ENCODE data around the gene KRTAP19-7.

KRTAP19-7 gene

DNA sequence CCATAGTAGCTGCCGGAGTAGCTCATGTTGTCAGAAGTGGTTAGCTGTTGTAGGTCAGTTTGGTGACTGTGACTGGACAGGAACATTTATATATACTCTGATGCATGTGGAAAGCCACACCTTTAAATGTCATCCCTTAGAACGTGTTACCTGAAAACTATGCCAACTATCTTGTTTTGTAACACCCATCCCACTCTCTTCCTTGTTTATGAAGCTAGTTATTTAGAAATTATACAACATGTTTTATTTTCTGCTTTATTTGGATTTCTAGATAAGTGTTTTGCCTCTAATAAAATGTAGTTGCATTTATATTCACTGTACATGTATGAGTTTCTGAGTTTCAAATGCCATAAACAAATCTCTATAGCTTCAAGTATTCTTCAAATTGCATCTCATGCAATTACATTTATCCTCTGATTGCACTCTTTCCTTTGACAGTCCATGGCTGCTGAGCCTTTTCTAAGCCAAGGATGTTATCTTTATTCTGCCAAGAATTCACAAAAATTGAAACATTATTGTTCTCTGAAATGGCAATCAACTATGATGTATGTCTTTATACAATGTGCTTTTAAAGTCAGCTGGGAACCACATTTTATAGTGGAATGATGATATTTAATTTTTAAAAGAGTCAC, at the start of gene KRTAP19-7:
Gene KRTAP19-7, minus strand, starts transcription at position 51 of the 632 bp plus-strand sequence. Its CDS starts 25 bp downstream, at position 26.
- DNase-seq, result no peak

DNA sequence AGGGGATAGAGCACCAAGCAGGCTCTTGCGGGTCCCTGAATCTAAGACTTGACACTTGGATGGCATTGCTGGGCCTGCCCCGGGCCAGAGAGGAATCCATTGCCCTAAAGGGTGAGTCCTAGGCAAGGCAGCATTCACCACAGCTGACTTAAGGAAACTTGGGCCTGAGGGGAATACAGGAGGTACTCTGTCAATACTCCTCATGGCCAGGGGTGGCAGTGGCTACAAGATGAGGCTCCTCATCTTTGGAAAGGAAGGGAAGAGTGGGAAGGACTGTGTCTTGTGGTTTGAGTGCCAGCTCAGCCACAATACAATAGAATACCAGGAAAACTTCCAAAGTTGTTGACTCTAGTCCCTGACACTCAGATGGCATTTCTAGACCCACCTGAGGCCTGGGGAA, 44.9 kb upstream of the KRTAP19-7 start:
- DNase-seq, result no peak

DNA sequence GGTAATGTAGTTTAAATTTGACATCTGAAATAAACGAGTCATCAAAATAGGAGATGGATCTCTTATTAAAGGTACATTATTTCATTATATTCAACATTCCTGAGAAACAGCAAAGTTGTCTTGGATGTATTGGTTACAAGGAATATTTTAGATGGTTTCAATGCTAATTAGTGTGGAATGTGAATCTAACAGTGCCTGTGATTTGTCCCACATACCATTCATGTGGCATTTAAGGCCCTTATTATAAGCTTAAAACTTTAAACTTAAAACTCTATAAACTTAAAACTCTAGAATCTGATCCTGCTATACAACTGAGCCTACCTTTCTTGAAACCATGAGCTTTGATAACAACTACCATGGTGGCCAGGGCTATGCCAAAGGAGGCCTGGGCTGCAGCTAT, 39.7 kb upstream of the KRTAP19-7 start, which contains the start of gene KRTAP22-1:
Gene KRTAP22-1, plus strand, starts transcription at position 301 of the 400 bp plus-strand sequence.
- no peak for DNase-seq

DNA sequence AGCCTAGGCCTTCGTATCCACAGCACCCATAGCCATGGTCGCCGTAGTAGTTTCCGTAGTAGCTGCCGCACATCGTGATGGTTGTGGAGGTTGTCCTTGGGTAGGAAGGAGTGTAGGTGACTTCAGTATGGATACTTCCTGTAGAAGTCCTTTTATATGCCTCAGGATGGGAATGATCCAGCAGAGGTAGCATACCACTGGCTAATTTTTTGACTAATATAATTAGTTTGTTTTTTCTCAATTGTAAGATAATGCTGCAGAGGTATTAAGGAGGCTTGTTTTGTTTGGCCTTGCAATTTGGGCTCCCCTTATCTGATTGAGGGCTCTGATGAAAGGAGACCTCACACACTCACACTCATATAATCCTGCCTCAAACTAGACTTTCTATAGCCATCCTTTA, 37.7 kb upstream of the KRTAP19-7 start, which contains the start of gene KRTAP6-2:
Gene KRTAP6-2, minus strand, starts transcription at position 101 of the 400 bp plus-strand sequence. Its CDS starts 28 bp downstream, at position 73.
- DNase-seq, result no peak

DNA sequence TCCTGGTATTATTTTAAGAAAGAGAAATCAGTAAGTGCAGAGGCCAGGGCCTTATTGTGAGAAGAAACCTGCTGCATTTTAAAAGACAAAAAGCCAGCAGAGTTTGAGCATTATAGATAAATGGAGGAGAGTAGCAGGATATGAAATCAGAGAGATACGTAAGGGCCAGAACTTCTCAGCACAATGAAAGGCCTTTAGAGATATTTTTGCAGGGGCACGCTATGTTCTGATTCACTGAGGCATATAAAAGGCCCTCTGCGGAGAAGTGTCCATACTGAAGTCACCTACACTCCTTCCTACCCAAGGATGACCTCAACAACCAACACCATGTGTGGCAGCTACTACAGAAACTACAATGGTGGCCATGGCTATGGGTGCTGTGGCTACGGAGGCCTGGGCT, 31.0 kb upstream of the KRTAP19-7 start, which contains the start of gene KRTAP6-3:
Gene KRTAP6-3, plus strand, starts transcription at position 301 of the 400 bp plus-strand sequence. Its CDS starts 6 bp downstream, at position 307.
- DNase-seq, result no peak

GRCh38 chr21:30590297-30590696, 29.2 kb upstream of the KRTAP19-7 start, which contains the start of gene KRTAP22-2:
Gene KRTAP22-2, minus strand, starts transcription at chr21:30590397.
- no peak for DNase-seq

DNA sequence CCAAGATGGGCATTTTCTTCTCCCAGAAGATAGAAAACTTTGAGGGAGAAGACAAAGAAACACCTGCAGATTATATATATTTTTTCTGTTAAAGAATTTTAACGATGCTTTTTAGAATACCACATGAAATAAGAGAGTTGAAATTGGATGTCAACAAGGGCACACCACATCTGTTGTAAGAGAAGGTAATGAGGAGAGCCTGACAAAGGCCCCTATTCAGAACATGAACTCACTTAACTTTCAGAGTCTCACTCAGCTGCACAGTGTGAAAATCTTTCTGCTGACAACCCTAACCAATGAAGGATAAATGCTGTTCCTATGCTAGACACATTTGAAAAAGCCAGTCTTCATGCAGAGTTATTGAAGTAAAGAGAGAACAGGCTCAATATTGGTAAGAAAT, 21.8 kb upstream of the KRTAP19-7 start:
- DNase-seq, result no peak

DNA sequence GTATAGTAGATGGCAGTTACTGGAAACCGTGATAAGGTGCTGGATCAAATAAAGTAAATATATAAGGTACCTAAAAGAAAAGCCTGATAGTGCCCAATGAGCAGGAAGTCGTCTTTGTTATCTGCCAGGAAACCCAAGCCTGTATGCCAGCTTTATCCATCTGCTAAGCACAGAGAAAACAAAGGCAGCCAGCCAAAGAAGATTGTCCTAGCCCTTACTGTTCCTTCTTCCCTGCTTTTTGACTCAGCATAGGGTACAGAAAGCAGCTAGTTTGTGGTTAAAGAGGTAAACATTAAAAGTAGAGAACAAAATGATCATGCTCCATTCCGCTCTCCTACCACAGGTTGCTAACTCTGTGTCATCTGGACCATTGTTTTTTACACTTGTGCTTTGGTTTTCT, 19.0 kb upstream of the KRTAP19-7 start:
- no peak for DNase-seq

- DNase-seq, result no peak
Observed at GRCh38 chr21:30579346-30579745, 18.2 kb upstream of the KRTAP19-7 start.

- DNase-seq, result no peak
Observed at GRCh38 chr21:30577766-30578165, 16.7 kb upstream of the KRTAP19-7 start.

- DNase-seq, result no peak
Observed at GRCh38 chr21:30567617-30568016, 6.5 kb upstream of the KRTAP19-7 start.

DNA sequence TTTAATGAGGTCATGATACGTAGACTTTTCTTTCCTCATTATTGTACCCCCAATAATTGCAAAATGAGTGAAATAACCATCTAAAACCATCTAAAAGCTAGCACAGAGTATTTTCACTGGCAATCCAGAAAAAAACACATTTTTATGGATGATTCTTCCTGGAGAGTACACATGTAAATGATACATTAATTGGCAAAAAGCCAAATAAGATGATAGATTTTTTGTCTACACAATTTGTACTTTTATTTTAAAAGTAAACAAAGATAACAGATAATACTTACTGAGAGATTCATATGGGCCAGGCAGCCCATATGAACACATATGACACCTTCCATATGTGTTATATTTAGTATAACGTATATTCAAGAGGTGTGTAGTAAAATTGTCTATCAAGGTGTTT, 2.5 kb upstream of the KRTAP19-7 start:
- no peak for DNase-seq

DNA sequence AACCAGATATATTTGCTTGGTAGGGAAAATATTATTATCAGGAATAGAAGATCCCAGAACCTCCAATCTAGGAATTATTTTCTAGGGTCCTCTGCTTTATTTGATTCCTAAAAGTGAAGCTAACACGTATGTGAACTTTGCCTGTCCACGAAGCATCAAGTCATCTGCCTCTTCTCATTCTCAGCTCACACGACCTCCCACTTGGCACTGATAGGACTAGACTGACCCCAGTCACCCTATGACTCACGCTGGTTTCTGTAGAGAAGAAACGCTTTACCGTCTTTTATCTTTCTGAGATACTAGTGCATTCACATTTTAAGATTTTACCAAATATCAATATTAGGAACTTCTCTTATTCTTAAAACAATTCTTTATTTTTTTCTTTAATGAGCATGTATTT, 2.0 kb upstream of the KRTAP19-7 start:
- no peak for DNase-seq

DNA sequence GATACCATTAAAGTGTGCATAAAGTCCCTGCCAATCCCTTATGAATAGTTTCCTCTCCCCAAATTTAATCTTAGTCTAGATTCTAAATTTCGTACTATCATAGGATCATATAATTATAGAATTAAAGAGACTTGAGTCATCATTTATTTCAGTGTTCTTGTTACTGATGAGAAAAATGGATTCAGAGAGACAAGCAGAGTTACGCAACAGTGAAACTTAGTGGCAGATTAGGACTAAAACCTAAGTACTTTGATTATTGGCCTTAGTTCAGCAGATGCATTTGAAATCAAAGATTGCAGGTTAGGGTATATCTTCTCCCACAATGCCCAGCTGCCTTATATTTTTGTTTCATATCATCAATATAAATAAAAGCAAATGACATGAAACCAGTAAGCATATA, 843 bp upstream of the KRTAP19-7 start:
- no peak for DNase-seq

GRCh38 chr21:30555095-30555494, 6.0 kb downstream of the KRTAP19-7 start:
- DNase-seq, result no peak

DNA sequence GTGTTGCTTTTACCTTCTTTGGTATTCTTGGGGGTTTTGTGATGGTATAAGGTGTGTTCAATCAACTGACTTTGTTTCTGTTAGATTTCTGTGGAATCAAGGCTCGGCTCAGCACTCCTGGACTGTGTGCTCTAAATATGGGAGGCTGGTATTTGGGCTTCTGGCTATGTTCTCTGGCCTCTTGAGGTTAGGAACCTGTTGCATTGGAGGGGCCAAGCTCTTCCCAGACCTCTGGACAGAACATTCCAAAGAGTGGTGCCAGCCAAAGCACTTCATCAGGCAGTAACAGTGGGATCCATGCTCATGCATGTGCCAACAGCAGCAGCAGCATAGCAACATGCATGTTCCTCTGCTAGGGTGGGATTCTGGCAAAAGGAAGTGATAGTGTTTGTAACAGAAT, 8.3 kb downstream of the KRTAP19-7 start:
- no peak for DNase-seq

GRCh38 chr21:30541764-30542163, 19.4 kb downstream of the KRTAP19-7 start, which contains the start of gene KRTAP19-6:
Gene KRTAP19-6, minus strand, starts transcription at chr21:30541864. Its CDS starts 31 bp downstream, at chr21:30541833.
- DNase-seq, result no peak

DNA sequence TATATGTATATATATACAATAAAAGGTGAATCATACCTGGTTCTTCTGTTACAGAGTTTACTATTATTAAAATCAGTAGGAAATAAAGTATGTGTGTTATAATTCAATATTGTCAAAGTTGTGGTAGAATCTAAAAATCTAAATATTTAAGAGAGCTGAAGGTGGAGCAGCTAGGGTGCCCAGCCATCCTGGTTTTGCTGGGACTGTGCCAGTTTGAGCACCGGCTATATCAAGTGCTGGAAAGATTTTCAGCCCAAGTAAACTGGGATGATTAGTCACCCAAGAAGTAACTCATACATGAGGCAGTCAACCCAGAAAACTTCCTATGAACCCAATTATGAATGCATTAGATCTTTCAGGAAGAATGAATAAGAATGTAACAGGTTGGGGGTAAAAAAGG, 42.2 kb downstream of the KRTAP19-7 start:
- no peak for DNase-seq

GRCh38 chr21:30515681-30516080, 45.4 kb downstream of the KRTAP19-7 start:
- DNase-seq, result no peak

Data from NCI-H1436 treated with DMSO at 0.1 percent for 48 hours (cell line).